ENCODE measurements around the gene STT3B. TPM values are rescaled to one million over a fixed set of nuclear protein-coding genes. Genes with fewer than 3 reads are reported as not detected.

The STT3B gene
- total RNA-seq, 2 donors from 2014 or later, result 78.0 to 87.5 TPM

DNA sequence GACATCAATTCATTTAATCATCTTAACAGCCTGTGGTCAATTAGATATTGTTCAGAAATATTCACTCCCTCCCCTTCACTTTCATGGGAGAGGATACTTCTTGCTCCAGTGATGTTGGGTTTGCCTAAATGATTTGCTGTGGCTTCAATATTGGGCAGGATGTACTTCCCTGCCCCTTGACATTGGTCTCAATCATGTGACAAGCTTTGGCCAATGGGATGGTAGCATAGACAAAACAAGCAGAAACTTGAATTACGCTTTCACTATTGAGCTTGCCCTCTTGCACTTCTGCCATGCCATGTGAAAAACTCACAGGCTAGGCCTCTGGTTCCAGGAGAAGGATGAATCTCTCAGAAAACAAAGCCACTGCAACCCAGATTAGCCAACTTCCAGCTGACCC lies 42.2 kb upstream of the STT3B start:
- H3K27ac ChIP-seq, result no peak overlapping the region
- peaks cover 3 to 7% of the 10 kb centered on the region in 2 donors for H3K9me3 ChIP-seq
- no peak for DNase-seq (ENCODE audit: low spot score)
- H3K4me3 ChIP-seq, result no peak overlapping the region
- no peak for TF ChIP-seq CTCF (IDR thresholded peaks at IDR 0.05)
- no peaks in the 10 kb centered on the region for H3K4me1 ChIP-seq
- no peaks in the 10 kb centered on the region for H3K36me3 ChIP-seq
- no peaks in the 10 kb centered on the region for H3K27me3 ChIP-seq

GRCh38 chr3:31491660-31492059 lies 41.1 kb upstream of the STT3B start:
- peaks cover 3 to 7% of the 10 kb centered on the region in 2 donors for H3K9me3 ChIP-seq
- H3K4me1 ChIP-seq, result no peaks in the 10 kb centered on the region
- no peaks in the 10 kb centered on the region for H3K27me3 ChIP-seq
- no peak overlapping the region for H3K4me3 ChIP-seq
- no peak for DNase-seq (ENCODE audit: low spot score)
- H3K36me3 ChIP-seq, result no peaks in the 10 kb centered on the region
- no peak for TF ChIP-seq CTCF (IDR thresholded peaks at IDR 0.05)
- H3K27ac ChIP-seq, result no peak overlapping the region

GRCh38 chr3:31493149-31493548 lies 39.6 kb upstream of the STT3B start:
- no peak for DNase-seq (ENCODE audit: low spot score)
- no peaks in the 10 kb centered on the region for H3K36me3 ChIP-seq
- H3K27me3 ChIP-seq, result no peaks in the 10 kb centered on the region
- no peak overlapping the region for H3K4me3 ChIP-seq
- TF ChIP-seq CTCF (IDR thresholded peaks at IDR 0.05), result no peak
- no peaks in the 10 kb centered on the region for H3K4me1 ChIP-seq
- no peak overlapping the region for H3K27ac ChIP-seq
- peaks cover 3 to 7% of the 10 kb centered on the region in 2 donors for H3K9me3 ChIP-seq

DNA sequence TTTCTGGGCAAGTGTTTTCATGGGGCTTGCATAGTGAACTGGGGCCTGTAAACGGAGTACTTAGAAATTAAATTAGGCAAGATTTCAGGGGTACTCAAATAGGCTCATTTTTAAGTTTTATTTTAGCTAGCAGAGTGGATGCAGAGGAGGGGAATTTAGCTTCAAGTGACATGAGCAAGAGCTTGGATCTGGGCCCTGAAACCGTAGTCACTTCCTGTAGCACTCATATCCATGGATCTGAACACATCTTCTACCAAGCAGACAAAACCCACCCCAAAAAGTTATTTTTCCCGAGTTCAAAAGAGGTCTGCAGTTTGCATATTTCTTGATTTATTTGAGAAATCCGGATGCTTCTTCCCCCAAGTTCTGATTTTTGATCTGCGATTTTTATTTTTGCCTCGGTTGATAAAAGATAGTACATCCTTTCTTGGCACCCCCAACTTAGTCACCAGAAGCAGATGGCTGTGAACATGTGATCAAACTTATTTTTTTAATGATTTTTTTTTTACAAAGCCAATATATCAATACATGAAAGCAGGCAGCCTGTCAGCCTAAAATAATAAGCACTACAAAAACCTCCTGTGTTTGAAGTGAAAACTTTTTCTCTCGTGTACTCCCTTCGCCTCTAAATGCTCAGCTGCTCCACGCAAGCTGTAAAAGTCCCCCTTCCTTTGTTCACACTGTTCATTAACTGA lies 36.6 kb upstream of the STT3B start:
- Histone ChIP-seq H3K27me3 (no peaks in the 10 kb centered on the region), H3K36me3 (no peaks in the 10 kb centered on the region), H3K4me1 (no peaks in the 10 kb centered on the region), H3K4me3 (no peak overlapping the region), H3K9me3 (peaks cover under 1 to 3% of the 10 kb centered on the region in 2 donors), H3K27ac (no peak overlapping the region)
- no peak for TF ChIP-seq CTCF (IDR thresholded peaks at IDR 0.05)
- no peak for DNase-seq (ENCODE audit: low spot score)

- H3K9me3 ChIP-seq, result no peaks in the 10 kb centered on the region
- no peak overlapping the region for H3K4me3 ChIP-seq
- no peak for TF ChIP-seq CTCF (IDR thresholded peaks at IDR 0.05)
- DNase-seq (ENCODE audit: low spot score), result no peak
- H3K4me1 ChIP-seq, result no peaks in the 10 kb centered on the region
- no peak overlapping the region for H3K27ac ChIP-seq
- H3K27me3 ChIP-seq, result no peaks in the 10 kb centered on the region
- no peaks in the 10 kb centered on the region for H3K36me3 ChIP-seq
These were observed 33.9 kb upstream of the STT3B start for GRCh38 chr3:31498791-31499190.

GRCh38 chr3:31499281-31499680 lies 33.4 kb upstream of the STT3B start:
- H3K9me3 ChIP-seq, result no peaks in the 10 kb centered on the region
- no peaks in the 10 kb centered on the region for H3K27me3 ChIP-seq
- no peak overlapping the region for H3K27ac ChIP-seq
- H3K4me3 ChIP-seq, result no peak overlapping the region
- DNase-seq (ENCODE audit: low spot score), result no peak
- H3K36me3 ChIP-seq, result no peaks in the 10 kb centered on the region
- TF ChIP-seq CTCF (IDR thresholded peaks at IDR 0.05), result no peak
- H3K4me1 ChIP-seq, result no peaks in the 10 kb centered on the region

All from right atrium auricular region (tissue), 2 donors.